NCI-H1092 (cell line): Measurements from ENCODE around the gene PRR36.

Experiments used
- DNase-seq: peaks from one replicate; lab custom pipeline; 2025; lab: John Stamatoyannopoulos, UW

Gene PRR36

DNA sequence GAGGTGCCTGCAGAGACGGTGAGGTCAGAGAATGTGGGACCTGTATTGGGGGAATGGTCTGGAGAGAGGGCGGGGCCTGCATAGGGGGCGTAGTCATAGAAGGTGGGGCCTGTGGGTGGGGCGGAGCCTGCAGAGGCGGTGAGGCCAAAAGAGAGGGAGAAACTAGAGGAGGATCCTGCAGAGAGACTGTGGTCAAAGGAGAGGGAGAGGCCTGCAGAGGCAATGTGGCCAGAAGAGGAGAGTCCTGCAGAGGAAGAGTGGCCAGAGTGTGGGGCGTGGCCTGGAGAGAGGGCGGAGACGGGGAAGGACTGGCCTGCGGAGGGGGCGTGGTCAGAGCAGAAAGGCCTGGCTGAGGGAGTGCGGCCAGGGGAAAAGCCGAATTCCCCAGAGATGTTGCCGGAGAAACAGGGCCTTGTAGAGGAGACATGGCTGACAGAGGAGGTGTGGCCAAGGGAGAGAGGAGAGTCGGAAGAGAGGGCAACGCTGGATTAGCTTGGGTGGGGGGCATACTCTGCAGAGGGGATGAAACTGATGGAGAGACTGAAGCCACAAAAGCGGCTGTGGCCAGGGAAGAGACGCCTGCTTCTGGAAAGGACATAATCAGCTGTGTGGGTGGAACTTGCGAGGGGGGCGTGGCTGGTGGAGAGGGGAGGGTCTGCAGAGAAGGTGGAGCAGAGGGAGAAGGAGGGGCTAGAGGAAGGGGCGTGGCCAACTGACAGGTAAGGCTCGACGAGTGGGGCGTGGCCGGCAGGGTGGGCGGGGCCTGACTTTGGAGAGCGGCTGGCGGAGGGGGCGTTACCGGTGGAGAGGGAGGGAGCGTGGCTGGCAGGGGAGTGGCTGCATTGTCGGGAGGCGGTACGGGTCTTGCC is 2.5 kb downstream of the PRR36 start:
- no peak for DNase-seq

DNA sequence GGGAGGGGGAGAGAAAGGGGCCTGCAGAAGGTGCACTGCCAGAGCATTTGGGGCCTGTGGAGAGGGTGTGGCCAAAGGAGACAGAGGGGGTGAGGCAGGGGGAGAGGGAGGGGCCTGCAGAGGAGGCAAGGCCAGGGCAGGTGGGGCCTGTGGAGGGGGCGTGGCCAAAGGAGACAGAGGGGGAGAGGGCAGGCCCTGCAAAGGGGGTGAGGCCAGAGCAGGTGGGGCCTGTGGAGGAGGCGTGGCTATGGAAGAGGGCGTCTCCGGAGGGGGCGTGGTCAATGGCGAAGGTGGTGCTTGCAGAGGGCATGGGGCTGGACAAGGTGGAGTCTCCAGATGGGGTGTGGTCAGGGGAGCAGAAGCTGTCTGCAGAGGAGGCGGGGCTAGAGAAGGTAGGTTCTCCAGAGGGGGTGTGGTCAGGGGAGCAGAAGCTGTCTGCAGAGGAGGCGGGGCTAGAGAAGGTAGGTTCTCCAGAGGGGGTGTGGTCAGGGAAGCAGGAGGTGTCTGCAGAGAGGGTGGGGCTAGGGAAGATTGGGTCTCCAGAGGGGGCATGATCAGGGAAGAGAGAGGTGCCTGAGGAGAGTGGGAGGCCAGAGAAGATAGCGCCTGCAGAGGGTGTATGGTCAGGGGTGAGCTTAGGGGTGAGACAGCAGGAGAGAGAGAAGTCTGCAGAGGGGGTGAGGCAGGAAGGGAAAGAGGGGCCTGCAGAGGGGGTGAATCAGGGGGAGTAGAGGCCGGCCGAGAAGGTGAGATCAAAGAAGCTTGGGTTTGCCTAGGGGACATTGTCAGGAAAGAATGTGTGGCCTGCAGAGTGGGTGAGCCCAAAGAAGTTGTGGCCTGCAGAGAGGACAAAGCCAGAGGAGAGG is 3.4 kb downstream of the PRR36 start:
- no peak for DNase-seq

GRCh38 chr19:7869910-7870511 is 4.2 kb downstream of the PRR36 start:
- no peak for DNase-seq

- no peak for DNase-seq
Measured at GRCh38 chr19:7869453-7869909, 4.7 kb downstream of the PRR36 start.

- DNase-seq, result no peak
Measured at GRCh38 chr19:7868671-7869452, 5.3 kb downstream of the PRR36 start.

DNA sequence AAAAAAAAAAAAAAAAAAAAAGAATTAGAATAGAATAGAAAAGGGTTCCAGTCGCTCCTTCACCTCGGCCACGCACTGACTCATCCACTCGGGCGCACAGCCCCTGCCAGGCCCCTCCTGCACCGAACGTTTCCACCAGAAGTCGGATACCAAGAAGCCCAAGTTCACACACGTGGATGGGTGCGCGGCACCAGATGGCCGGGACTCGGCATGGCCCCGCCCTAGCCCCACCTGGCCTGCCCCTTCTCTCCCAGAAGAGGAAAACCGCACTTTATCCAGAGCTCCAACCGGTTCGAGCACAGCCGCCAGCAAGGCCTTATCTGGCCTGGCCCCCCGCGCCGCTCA is 5.9 kb downstream of the PRR36 start:
- no peak for DNase-seq

GRCh38 chr19:7867092-7867844 is 6.9 kb downstream of the PRR36 start:
- DNase-seq, result no peak

DNA sequence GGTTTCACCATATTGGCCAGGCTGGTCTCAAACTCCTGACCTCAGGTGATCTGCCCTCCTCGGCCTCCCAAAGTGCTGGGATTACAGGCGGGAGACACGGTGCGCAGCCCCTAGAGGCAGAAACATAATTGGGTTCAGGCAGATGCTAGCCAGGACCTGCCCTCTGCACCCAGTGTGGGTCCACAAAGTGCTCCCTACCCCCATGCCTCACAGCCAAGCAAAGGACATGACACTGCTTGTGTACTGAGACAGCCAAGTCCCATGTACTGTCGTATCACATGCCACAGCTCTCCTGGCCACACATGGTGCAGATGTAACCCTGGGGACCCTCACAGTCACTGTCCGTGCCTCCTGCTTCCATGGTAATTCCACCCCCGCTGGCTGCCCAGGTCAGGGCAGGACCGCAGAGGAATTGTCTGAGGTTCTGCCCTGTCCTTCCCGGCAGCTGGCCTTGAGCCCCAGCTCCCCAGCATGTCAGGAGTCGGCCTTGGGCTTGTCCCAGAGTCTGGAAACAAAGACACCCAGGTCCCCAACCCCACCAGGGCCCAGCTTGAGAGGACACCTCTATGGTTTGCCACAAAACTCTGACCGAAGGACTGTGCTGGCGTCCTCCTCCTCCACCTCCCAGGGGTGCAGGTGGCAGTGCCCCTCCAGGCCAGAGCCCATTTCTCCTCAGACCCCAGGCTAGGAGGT is 7.6 kb downstream of the PRR36 start:
- DNase-seq, result no peak

- no peak for DNase-seq
Measured at GRCh38 chr19:7865262-7865911, 8.8 kb downstream of the PRR36 start.

- no peak for DNase-seq
Measured at GRCh38 chr19:7864690-7865074, 9.5 kb downstream of the PRR36 start.

DNA sequence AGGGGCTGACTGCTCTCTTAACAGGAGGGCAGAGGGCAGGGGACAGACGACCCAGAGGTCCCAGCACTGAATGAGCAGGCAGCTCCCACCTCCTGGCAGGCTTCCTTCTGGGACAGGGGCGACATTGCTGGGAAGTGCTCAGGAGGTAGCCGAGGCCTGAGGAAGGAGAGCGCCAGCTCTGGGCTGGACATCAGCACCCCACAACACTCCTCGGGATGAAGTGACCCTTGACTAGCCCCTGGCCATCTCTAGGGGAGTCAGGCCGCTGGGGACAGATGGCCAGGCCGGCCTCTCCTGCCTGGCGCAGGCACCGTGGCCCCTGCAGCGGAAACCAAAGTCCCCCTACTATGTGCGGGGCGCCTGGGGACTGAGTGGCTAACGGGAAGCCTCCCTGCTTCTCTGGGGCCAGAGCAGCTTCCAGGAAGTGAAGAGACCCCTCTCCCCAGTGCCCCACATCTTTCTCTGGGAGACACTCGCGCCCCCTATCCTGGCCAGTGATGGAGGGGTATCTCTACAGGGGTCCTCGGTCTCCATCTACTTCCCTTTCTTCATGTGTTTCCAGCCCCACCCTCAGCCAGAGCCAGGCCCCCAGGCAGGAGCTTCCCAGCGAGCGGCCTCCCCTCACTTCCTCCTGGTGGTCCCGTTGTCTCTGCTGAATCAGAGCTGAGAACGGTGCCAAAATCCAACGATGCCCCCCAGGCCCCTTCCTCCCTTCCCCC is 10.1 kb downstream of the PRR36 start:
- no peak for DNase-seq

DNA sequence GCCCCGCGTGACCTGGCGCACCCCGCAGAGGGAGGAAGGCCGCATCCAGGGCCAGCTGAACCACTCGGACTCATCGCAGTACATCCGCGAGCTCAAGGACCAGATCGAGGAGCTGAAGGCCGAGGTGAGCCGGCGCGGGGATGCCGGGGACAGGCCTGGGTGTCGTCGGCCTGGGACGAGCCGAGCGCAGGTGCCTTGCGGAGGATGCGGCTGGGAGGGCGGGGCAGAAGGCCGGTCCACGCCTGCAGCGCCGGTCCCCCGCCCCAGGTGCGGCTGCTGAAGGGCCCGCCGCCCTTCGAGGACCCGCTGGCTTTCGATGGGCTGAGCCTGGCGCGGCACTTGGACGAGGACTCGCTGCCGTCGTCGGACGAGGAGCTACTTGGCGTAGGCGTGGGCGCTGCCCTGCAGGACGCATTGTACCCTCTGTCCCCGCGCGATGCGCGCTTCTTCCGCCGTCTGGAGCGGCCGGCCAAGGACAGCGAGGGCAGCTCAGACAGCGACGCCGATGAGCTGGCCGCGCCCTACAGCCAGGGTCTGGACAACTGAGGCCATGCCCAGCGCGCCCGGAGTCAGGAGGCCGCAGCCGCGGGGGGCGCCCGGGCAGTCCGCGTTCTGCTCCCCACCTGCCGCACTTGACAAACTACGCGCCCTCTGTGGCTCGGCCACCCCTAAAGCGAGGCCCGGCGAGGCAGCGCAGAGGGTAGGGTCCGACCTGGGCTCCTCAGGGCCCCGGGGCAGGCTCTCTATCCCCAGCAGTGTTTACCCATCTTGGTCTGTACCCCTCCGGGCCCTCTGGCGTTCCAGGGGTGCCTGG is 10.8 kb downstream of the PRR36 start:
- DNase-seq, result no peak

DNA sequence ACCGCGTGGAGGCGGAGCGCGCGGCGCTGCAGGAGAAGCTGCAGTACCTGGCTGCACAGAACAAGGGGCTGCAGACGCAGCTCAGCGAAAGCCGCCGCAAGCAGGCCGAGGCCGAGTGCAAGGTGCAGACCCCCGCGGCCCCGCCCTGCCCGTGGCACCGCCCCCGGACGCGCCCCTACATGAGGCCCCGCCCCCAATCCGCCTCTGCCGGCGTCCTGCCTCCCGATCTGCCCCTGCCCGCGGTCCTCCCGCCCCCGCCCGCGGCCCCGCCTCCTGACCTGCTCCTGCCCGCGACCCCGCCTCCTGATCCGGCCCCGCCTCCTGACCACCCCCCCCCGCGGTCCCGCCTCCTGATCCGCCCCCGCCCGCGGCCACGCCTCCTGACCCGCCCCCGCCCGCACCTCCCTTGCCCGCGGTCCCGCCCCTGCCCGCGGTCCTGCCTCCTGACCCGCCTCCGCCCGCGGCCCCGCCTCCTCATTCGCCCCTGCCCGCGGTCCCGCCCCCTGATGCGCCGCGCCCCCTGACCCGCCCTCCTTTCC is 11.7 kb downstream of the PRR36 start:
- no peak for DNase-seq

- DNase-seq, result no peak
Measured at GRCh38 chr19:7861619-7862412, 12.4 kb downstream of the PRR36 start.

DNA sequence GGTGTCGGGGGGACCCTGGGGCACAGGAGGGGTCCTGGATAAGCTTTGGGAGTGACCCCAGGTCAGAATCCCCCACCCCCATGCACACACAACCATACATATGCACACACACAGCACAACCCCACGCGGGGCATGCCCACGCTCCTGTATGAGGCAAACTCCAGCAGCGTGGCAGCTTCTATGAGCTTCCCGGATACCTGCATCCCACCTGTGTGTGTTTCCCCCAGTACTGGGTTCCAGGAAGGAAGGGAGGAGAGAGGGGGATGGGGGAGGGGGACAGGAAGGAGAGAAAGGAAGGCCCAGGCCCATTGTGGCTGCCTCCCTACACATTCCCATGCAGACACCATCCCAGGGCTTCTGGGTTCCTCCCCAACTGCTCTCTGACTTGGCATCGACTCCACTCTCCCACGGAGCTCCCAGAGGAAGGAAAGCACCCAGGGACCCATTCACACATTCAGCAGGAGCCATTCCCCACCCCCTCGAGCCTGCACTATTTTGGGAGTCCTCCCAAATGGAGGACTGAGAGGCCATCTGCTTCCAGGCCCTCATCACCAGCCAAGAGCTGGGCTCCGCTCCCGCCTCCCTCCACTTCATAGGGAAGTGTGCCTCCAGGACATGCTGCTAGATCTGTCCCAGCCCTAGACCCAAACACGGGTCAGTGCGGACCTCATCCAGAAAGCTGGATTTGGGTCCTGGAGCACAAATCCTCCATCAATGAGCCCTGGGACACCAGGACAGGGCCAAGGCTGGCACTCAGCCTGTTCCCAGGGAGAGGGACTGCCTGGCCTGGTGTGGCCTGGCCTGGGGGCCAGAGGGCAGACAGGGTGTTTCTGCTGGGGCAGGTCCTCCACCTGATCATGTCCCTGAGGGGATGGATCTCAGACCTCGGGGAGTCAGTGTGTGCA is 13.2 kb downstream of the PRR36 start:
- DNase-seq, result no peak
